HG03565 (cell line): Measurements from ENCODE around the gene MAPK8IP3.
"Not testable (repeated sequence)": the region's sequence is repeated elsewhere in the genome, so short reads cannot be mapped to it uniquely, and the experiment has no call there.

Source experiments
- ATAC-seq: cut with Tn5 transposase; IDR thresholded peaks from one replicate; pipeline ENCODE4 v1.9.1; 2021; ENCODE audit warnings: mild to moderate bottlenecking, moderate library complexity; ENCODE audit not compliant: unreplicated experiment

Gene MAPK8IP3

DNA sequence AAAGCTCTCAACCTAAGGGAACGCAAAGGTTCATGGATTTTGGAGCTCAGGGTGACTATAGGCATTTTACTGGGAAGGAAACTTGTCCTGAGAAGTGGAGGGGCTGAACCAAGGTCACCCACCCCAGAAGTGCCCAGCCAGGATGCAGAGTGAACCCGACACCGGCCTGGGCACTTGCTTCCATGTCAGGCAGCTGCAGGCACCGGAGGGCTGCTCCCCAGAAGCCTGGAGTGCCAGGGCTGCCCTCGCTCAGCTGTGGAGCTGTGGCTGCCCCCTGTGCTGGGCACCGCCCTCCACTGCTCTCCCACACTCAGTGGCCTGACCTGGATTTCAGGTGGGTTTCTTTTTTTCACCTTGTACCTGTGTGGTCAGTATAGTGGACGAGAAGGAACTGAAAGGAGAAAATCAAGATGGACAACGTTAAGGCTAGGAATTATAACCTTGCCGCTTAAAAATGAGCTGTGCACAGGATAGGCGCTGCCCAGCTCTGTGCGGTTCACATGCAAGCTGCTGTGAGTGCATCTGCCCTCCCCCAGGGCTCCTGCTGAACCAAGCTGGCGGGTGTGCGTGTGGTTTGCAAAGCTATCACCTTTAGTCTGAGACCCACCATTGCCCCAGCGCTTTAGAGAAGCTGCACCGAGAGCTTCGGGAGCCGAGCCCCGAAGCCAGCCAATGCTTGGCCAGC is 2.2 kb downstream of the MAPK8IP3 start:
- no peak for ATAC-seq

DNA sequence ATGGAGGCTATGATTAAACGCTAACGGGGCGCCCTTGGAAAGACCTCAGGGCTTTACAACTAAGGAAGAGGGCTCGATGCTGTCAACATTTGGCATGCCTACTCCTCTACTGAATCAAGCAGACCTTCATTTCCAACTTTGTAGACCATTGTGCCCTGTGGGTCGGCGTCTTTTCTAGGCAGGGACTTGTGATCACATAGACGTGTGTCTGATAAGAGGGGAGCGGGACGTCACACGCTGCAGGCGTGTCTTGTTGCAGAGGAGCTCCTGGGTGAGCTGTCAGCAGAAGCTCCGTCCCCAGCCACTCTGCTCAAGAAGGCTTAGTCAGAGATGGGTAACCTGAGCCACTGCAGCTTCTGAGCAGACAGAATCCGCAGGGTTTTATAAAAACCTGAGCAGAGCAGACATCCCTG is 2.8 kb downstream of the MAPK8IP3 start:
- no peak for ATAC-seq

DNA sequence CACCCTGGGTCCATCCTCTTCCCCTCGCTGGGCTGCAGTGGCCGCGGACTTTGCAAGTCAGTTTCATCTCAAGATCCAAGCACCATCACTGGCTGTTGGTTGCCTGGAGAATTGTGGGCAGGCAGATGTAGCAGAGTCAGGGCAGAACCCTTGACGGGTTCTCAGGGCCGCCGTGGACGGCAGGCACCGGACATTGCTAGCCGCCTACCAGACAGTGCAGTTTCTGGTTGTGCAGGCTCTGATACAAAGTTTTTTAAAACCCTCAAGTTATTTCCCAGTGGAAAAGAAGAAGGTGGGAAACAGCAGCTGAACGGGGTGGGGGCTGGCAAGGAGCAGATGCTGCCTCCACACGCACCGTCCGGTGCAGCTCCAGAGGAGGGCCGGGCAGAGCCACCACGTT is 3.4 kb downstream of the MAPK8IP3 start:
- ATAC-seq, result no peak

DNA sequence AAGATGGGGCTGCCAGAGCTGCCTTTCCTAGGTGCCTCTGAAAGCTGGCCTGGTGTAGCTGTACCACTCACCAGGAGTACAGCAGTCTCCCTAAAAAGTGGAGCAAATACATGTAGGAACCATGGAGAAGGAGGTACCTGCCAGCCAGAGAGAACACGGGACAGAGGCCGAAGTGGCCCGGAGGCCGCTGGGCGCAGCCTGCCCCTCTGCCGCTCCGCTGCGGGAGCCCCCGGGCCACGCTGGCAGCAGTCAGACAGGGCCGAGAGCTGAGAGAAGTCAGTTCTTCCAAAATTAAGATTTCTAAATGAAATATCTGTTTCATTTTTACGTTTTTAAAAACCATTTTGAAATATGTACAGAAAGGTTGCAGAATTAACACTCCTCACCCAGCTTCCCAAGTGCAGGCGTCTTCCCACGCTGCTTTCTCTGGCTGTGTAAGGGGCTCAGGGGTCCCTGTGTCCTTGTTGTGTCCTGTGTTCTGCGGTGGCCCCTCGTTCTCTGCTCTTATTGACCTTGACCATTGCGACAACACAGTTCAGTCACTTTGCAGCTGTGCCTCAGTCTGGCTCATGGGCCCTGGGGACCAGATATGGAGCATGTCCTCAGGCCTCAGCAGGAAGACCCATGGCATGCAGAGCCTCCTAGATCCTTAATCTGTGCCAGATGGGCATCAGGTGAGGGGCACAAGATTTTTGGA is 5.0 kb downstream of the MAPK8IP3 start:
- ATAC-seq, result no peak

DNA sequence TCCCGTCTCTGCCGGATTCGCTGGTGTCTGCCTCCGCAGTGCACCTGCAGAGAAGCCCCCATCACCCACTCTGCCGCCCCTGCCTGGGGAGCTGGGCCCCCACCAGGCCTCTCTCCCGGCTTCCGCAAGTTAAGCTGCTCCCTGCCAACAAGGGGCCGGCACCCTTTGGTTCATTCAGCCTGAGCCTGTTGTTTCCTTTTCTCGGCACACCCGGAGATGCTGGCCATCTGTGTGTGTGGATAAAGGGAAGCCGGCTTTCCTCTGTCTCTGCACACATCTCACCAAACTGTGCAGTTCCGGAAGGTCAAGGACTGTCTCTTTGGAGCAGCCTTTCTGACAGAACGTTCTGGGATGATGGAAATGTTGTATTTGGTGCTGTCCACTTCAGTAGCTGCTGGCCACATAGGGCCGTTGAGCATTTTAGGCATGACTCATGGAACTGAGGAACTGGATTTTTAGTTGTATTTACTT is 6.8 kb downstream of the MAPK8IP3 start:
- no peak for ATAC-seq

DNA sequence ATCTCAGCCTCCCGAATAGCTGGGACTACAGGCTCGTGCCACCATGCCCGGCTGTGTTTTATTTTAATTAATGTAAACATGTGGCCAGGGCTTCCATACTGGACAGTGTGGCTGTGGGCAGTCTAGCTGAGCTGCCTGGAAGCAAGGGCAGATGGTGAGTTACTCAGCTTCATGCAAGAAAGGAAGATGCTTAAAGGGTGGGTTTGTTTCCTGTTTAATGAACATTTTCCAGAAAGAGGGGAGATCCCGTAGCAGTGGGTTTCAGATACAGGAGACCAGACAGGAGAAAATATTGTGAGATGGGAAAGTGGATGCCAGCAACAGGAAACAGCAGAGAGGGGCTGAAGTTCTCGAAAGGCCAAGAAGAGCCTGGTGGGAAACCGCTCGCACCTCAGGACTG is 7.3 kb downstream of the MAPK8IP3 start:
- no peak for ATAC-seq

DNA sequence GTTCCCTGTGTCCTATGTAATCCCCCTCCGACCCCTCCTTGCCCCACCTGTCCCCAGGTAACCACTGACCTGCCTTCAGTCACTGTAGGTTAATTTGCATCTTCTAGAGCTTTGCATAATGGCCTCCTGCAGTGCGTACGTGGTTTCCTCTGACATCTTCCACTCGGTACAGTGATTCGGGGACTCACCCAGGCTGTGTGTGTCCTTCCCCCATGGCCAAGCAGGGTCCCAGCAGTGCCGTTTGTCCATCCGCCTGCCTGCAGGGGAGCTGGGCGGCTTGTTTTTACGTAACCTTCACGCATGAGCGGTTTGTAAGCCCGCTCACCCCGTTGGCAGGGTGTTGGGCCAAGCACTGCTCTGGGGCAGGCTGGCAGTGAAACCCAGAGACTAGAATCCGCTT is 7.9 kb downstream of the MAPK8IP3 start:
- peak; percentile 40 for ATAC-seq

DNA sequence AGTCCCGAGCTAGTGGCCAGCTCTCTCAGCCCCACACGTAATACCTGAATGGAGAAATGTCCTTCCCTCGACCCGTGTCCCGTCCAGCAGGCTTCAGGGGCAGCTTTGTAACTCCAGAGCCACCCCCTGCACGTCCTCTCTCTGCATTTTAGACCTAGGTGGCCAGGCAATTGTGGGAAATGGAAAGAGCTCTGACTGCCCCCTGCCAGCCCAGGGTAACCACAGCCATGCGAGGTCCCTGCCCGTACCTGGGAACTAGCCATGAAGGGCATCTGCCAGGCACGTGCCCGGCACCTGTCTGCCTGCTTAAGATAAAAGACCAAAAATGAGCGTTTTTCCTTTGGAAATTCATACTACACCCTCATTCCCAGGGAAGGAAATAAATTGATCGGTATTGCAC is 9.2 kb downstream of the MAPK8IP3 start:
- no peak for ATAC-seq

DNA sequence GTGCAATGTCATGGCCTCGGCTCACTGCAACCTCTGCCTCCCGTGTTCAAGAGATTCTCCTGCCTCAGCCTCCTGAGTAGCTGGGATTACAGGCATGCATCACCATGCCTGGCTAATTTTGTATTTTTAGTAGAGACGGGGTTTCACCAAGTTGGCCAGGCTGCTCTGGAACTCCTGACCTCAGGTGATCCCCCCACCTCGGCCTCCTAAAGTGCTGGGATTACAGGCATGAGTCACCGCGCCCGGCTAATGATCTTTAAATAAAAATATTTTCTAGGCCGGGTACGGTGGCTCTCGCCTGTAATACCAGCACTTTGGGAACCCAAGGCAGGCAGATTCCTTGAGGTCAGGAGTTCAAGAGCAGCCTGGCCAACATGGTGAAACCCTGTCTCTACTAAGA is 12.2 kb downstream of the MAPK8IP3 start:
- not testable (repeated sequence) for ATAC-seq

DNA sequence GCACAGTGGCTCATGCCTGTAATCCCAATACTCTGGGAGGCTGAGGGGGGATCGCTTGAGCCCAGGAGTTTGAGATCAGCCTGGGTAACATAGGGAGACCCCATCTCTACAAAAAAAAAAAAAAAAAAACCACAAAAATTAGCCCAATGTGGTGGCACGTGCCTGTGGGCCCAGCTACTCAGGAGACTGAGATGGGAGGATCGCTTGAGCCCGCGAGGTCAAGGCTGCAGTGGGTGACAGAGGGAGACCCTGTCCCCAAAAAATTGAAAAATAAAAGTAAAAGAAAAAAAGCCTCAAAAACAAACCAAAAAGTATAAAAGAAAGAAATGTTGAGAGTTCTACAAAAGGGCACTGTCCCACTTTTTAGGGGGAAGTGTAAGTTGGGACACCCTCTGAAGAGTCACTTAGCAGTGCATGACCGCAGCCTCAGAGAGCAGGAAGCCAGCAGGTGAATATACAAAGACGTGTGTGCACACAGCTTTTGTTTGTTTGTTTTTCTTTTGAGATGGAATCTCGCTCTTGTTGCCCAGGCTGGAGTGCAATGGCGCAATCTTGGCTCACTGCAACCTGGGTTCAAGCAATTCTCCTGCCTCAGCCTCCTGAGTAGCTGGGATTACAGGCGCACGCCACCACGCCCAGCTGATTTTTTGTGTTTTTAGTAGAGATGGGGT is 13.7 kb downstream of the MAPK8IP3 start:
- ATAC-seq, result not testable (repeated sequence)

DNA sequence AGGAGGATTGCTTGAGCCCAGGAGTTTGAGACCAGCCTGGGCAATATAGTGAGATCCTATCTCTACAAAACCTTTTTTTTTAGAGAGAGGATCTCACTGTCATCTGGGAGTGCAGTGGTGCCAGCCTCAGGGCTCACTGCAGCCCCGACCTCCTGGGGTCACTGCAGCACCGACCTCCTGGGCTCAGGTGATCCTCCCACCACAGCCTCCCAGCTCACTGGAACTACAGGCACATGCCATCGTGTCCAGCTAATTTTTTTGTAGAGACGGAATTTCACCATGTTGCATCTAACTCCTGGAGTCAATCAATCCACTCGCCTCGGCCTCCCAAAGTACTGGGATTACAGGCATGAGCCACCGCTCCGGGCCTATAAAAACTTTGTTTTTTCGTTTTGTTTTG is 15.4 kb downstream of the MAPK8IP3 start:
- no peak for ATAC-seq

DNA sequence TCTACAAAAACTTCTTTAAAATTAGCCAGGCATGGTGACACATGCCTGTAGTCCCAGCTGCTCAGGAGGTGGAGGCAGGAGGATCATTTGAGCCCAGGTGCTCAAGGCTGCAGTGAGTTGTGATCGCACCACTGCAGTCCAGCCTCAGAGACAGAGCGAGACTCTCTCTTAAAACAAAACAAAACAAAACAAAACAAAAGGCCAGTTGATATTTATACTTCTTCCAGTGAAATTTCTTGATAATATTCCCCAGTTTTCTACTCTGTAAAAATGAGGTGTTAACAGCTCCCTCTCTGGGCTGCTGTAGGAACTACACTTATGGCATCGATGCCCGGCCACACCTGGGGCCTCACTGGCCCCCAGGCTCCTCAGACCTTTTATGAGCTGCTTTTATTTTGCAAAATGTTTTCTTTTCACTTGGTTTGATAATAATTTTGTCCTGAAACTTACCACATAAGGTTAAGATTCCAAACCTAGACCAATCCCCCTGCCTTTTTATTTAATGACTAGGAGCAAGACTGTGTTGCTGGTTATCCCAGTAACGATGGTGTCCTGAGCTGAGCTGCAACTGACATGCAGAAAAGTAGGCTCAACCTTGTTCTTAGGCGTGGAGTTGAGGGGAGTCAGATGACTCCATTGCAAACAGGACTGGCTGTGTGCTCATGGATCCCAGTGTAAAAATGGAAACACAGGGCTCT is 17.6 kb downstream of the MAPK8IP3 start:
- no peak for ATAC-seq

DNA sequence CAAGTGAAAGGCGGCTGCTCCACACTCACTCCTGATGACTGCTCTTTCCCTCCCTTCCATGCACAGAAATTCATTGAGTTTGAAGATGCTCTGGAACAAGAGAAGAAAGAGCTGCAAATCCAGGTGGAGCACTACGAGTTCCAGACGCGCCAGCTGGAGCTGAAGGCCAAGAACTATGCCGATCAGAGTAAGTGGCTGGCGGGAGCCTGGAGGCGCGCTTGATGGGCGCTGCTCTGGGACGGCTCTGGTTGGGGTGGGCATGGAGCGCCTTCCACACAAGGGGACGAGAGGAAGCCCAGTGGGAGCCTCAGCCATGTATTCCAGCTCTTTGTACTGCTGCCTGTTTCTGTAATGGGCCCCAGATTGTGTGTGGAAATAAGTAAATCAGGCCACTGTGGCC is 18.5 kb downstream of the MAPK8IP3 start:
- no peak for ATAC-seq

DNA sequence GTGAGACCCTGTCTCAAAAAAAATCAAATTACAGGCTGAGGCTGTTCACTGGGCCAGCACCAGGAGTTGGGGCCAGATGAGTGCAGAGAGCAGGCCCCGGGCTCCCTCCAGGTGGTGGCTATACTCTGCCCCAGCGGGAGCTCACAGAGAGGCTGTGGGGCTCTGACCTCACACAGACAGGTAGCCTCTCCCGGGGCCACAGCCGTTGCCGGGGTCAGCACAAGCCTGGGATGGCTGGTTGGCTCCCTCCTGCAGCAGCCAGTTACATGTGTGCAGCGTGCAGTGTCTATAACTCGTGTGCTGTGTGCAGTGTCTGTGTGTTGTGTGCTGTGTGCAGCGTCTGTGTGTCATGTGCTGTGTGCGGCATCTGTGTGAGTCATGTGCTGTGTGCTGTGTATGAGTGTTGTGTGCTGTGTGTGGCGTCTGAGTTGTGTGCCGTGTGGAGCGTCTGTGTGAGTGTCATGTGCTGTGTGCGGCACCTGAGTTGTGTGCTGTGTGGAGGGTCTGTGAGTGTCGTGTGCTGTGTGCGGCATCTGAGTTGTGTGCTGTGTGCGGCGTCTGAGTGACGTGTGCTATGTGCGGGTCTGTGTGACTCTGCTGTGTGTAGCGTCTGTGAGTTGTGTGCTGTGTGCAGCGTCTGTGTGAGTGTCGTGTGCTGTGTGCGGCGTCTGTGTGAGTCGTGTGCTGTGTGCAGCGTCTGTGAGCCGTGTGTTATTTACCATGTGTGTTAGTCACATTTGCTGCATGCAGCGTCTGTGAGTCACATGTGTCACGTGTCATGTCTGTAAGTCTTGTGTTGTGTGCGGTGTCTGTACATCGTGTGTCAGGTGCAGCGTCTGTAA is 20.9 kb downstream of the MAPK8IP3 start:
- no peak for ATAC-seq

DNA sequence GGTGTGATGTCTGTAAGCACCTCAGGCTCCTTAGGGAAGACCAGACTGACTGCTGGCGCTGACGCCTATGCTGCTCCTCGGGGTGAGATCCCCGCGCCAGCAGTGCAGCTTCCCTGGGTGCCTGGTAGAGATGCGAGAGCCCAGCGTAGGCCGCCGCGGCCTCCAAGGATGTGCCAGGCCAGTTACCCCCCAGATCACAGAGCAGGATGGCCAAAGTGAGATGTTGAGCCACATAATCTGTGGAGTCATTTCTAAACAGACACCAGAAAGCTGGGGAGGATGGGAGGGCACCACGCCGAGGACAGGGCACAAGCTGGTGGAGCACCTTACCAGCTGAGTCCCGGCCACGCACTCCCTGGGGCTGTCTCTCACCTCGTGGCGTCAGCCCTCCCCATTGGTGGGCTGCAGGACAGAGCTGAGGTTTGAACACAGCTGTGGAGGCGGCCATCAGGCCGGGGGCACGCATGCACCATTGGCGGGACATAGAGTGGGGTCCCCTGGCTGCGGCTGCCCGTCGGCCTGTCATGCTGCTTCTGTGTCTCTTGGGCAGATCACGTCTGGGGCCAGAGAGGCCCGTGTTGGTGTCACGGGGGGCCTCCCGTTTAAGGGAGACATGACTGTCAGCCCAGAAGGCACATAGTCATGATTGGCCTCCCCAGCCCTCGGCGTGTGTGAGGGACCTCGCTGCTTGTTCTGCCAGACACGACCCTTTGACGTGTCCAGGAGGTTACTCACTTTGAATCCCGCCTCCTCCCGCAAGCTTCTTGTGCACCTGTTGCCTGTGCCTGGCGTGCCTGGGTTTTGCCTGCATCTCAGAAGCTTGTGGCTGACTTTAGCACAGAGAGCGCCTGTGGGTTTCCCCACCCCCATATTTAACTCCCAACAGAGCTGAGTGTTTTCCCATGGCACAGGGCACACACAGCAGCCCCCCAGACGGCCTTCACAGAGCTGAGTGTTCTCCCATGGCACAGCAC is 21.9 kb downstream of the MAPK8IP3 start:
- ATAC-seq, result no peak

DNA sequence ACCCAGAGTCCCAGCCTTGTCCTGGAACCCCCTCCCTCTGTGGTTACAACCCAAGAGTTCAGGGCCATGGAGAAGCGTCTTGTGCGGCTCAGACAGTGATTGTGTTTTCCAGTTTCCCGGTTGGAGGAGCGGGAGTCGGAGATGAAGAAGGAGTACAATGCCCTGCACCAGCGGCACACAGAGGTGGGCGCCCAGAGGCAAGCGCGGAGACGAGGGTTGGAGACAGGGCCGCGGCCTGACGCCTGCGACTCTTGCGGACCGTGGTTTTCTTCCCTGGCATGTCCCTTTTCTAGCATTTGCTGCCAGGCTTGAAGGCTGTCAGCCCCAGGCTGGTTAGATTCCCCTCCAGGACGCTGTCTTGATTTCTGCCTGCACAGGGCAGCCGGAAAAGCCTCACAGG is 23.0 kb downstream of the MAPK8IP3 start:
- no peak for ATAC-seq

DNA sequence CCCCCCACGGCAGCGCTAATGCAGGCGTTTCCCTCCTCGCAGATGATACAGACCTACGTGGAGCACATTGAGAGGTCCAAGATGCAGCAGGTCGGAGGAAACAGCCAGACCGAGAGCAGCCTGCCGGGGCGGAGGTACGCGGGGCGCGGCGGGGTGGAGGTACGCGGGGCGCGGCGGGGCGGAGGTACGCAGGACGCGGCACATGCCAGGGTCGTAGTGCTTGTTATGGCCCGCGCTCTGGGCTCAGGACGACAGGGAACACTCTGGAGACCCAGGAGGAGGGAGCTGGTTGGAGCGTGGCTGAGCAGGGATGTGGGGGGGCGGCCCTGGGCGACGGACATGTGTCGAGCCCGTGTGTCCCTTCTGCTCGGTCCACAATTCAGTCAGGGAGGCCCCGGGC is 23.4 kb downstream of the MAPK8IP3 start:
- no peak for ATAC-seq

DNA sequence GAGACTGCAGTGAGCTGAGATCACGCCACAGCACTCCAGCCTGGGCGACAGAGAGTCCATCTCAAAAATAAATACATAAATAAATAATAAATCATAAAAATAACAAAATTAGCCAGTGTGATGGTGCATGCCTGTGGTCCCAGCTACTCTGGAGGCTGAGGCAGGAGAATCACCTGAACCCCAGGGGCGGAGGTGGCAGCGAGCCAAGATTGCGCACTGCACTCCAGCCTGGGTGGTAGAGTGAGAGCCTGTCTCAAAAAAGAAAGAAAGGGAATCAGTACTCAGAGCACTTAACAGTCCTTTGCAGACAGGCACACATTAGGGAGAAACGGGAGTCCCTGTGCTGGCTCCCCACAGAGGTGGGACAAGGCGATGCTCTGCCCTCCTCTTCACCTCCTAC is 25.1 kb downstream of the MAPK8IP3 start:
- ATAC-seq, result no peak

DNA sequence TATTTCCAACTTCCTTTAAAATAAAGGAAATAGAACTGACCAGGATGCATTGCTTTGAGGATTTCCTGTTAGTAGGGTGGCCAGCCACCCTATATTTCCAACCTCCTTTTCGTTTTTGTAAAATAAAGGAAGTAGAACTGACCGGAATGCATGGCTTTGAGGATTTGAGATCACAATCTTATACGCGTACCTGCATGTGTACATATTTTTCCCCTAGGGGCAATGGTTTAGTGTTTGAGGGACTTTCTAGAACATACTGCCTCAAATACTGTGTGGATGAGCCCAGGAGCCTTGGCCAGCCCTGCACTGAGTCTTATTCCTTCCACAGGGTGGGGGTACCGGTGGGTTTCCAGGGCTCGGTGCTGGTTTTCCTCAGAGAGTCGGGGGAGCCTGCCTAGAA is 25.6 kb downstream of the MAPK8IP3 start:
- ATAC-seq, result no peak
